Activated T-helper 2 cell treated with anti-CD3 and anti-CD28 coated beads, Interferon-gamma antibody, Interleukin-2, Interleukin-4, amounts not matched to agents 10 μg/mL and 5 μg/mL and 100 μg/mL, durations not matched to agents 14 hours and 24 hours and 36 hours (primary cell): ENCODE data around the gene TMEM69. TPM values are rescaled to one million over a fixed set of nuclear protein-coding genes. Genes with fewer than 3 reads are reported as not detected.

Experiments used
- DNase-seq: peaks from one replicate; pipeline ENCODE4 v3.0.0; 2021; ENCODE audit warnings: low spot score
- H3K27ac Mint-ChIP-seq: one replicate; pipeline ENCODE4 v1.8.0; 2021; ENCODE audit warnings: mixed read lengths
- H3K27me3 Mint-ChIP-seq: one replicate; pipeline ENCODE4 v1.8.0; 2021; ENCODE audit warnings: low read depth, mixed read lengths
- H3K36me3 Mint-ChIP-seq: one replicate; pipeline ENCODE4 v1.8.0; 2021; ENCODE audit warnings: low read depth, mixed read lengths
- H3K4me1 Mint-ChIP-seq: one replicate; pipeline ENCODE4 v1.8.0; 2021; ENCODE audit warnings: low read depth, mixed read lengths
- H3K4me3 Mint-ChIP-seq: one replicate; pipeline ENCODE4 v1.8.0; 2021; ENCODE audit warnings: low read depth, mild to moderate bottlenecking, moderate library complexity, mixed read lengths
- H3K9me3 Mint-ChIP-seq: one replicate; pipeline ENCODE4 v1.8.0; 2021; ENCODE audit warnings: mixed read lengths
- intact Hi-C: fragments of 100-400 bp; cut with micrococcal nuclease; formaldehyde crosslinking; loops from one replicate; pipeline ENCODE4 v1.15.1; 2023
- total RNA-seq: library from RNA; stranded (reverse); gene quantifications from 2 replicates; pipeline ENCODE4 v1.2.3, GENCODE V29; 2022

The TMEM69 gene, protein sequence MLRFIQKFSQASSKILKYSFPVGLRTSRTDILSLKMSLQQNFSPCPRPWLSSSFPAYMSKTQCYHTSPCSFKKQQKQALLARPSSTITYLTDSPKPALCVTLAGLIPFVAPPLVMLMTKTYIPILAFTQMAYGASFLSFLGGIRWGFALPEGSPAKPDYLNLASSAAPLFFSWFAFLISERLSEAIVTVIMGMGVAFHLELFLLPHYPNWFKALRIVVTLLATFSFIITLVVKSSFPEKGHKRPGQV
- 26.8 and 28.9 TPM in 2 replicates for total RNA-seq

DNA sequence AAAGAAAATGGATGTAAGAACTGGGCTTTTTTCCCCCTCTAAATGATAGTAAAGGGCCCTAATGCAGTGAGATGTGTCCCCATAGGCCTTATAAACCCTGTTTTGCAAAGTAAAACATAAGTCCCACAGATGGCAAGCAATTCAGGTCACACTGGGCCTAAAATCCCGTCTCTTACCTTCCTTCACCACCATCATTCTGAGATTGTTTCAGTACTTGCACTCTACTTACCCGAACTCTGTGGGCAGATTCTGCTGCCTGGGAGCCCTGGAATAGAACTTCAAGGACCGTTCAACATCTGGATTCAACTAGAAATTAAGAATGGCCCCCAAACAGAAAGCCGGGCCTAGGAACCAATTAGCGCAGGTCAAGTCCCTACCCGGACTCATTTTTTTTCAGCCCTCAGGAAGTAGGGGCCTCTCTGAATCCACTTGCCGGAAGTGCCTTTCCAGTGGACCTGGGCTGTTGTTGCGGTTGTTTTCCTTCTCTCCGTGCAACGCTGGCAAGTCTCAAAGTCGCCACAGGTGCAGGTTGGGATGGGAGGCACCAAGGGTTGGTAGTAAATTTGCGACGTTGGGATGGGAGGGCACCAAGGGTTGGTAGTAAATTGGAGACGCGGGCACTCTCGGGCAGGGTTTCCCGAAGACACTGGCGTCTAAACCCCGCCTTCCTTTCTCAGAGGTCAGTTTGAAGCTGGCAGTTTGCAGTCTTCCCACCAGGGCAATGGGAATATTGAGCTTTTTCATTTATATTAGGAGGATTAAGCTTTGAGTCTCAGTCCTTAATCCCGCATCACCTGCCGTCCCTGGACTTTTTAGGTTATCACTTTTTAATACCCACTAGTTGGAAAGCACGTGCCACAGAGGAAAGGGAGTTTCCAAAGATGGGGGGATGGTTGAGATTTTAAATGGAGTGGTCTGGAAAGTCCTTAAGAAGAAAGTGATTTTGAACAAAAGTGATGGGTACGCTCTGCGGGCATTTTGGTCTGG lies at the start of gene TMEM69:
Gene TMEM69 (plus strand): TSS at position 428 of the 987 bp plus-strand sequence. CDS start 2,888 bp downstream, outside the sequence.
- H3K4me3 Mint-ChIP-seq = peak within 1 kb of the TSS; percentile 98

DNA sequence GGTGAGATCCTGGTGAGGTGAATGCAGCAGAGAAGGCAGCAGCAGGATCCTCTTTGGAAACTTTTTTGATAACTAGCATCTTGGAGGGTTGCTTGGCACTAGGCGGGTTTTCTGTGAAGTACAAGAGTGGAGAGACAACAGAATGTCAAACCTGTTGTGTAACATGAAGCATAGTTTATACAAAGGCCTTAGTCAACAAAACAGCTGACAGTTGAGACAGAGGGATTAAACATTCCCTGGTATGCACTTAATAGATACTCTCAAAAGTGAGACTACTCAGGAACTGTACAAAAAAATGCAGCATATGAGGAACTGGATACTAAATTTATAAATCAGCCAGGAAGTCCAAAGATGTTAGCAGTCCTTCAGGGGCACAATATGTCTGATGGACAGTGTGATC lies 47.7 kb upstream of the TMEM69 start:
- peak overlapping the region; percentile 25 for H3K27ac Mint-ChIP-seq

More for the DNA sequence above, at the start of gene TMEM69:
- intact Hi-C loops = loop anchor here (1.0 to 10.0 kb wide), 7 partner anchors 33 to 883 kb away; partner anchors contain the start of genes BTBD19, DYNLT4, HECTD3 and IPP
- peaks cover 21% of the 10 kb centered on the region for H3K4me1 Mint-ChIP-seq
- peak within 1 kb of the TSS; percentile 100 for H3K27ac Mint-ChIP-seq
- H3K9me3 Mint-ChIP-seq = no peaks in the 10 kb centered on the region
- DNase-seq = peak; percentile 80
- H3K27me3 Mint-ChIP-seq = no peaks in the 10 kb centered on the region
- H3K36me3 Mint-ChIP-seq = peaks cover 37% of the 10 kb centered on the region

DNA sequence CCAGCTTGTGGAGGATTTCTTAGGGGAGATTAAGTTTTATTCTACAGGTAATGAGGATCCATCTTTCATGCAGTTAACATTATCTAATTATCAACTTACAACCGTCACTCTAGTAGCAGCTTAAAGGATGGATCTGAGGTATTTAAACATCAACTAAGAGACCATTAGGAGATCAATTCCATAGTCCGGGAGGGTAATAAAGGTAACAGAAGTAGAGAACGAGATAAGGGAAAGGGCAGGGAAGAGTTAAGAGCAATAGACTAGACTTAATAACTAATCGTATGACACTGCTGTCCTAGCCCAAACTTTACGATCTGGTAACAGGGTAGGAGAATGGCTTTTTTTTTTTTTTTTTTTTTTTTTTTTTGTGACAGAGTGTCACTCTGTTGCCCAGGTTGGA lies 44.7 kb upstream of the TMEM69 start:
- intact Hi-C loops = no loop called here
- peaks cover 42% of the 10 kb centered on the region for H3K36me3 Mint-ChIP-seq
- no peaks in the 10 kb centered on the region for H3K27me3 Mint-ChIP-seq
- no peak for DNase-seq
- peaks cover 2% of the 10 kb centered on the region for H3K4me1 Mint-ChIP-seq
- H3K4me3 Mint-ChIP-seq = no peak overlapping the region
- H3K9me3 Mint-ChIP-seq = no peaks in the 10 kb centered on the region
- no peak overlapping the region for H3K27ac Mint-ChIP-seq

More for the DNA sequence above, 47.7 kb upstream of the TMEM69 start:
- intact Hi-C loops = no loop called here
- Mint-ChIP-seq H3K36me3 (peaks cover 27% of the 10 kb centered on the region), H3K4me1 (peaks cover 2% of the 10 kb centered on the region), H3K4me3 (no peak overlapping the region), H3K27me3 (no peaks in the 10 kb centered on the region), H3K9me3 (no peaks in the 10 kb centered on the region)
- DNase-seq = no peak

DNA sequence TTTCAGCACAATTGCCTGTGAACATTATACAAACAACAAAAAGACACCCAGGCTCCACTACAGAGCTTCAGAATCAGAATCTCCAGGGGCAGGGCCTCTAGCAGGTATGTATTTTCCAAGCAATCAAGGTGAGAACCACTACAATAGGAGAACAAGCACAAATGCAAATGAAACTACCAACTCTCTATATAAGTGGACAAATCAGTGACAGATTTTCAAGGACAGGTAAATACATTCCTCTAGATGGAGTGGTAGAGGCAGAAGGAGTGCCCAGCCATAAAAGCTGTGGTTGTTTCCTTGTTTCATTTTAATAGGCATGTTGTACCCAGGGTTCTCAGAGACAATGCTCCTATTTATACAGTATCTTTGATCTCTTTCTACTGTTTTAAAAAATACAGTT lies 44.0 kb upstream of the TMEM69 start:
- Mint-ChIP-seq H3K27ac (no peak overlapping the region), H3K4me1 (peaks cover 2% of the 10 kb centered on the region), H3K4me3 (no peak overlapping the region), H3K9me3 (no peaks in the 10 kb centered on the region), H3K27me3 (no peaks in the 10 kb centered on the region), H3K36me3 (peaks cover 44% of the 10 kb centered on the region)
- intact Hi-C loops = no loop called here
- no peak for DNase-seq

DNA sequence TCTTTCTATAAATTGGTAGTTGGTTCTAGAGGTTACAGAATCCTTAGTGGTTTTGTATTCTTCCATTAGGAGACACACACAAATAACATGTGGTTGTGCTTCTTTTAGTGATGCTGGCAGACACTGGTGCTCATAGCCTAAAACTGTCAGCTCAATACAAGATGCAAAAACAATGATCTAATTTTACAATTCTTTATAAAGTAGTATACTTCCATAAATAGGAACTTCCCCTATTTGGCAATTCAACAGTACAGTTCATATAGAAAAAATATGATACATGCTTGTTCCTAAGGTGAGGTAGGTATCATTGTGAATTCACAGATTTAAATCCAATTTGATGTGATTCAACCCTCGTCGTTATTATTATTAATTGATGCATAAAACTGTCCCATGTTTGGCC lies 43.3 kb upstream of the TMEM69 start:
- Mint-ChIP-seq H3K4me1 (peaks cover 2% of the 10 kb centered on the region), H3K27ac (no peak overlapping the region), H3K27me3 (no peaks in the 10 kb centered on the region), H3K9me3 (no peaks in the 10 kb centered on the region), H3K36me3 (peaks cover 45% of the 10 kb centered on the region), H3K4me3 (no peak overlapping the region)
- DNase-seq = no peak
- intact Hi-C loops = no loop called here

DNA sequence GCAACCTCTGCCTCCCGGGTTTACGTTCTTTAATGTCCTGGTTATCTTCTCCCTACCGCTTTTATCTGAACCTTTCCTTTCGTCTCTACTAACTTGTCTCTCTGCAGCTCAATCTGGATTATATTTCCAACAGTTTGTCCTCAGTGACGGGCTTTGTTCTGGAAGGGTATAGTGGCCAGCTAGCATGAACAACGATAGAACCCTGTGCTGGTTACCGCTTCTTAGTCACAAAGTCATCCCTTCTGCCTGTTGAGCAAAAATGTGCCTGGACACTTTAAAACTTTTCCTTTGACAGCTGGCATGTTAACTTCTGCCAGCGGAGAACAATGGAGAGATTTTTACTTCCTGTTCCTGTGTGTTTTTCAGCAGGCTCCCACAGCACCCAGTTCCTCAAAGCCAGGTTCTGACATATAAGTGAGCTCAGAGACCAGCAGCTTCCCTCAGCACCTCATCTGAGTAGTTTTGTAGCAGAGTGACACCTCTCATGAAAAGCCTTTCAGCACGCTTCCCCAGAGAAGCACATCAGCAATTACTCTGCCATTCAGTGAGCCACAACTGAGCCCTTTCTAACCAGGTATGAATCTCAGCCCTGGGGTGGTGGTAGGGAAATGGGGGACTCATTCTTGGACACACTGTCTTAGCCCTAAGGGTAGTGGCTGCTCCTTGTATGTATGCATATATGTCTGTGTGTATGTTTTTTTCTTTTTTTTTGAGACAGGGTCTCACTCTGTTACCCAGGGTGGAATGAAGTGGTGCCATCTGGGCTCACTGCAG lies 40.5 kb upstream of the TMEM69 start:
- H3K4me1 Mint-ChIP-seq = peaks cover 2% of the 10 kb centered on the region
- H3K4me3 Mint-ChIP-seq = no peak overlapping the region
- no peak overlapping the region for H3K27ac Mint-ChIP-seq
- no peak for DNase-seq
- no peaks in the 10 kb centered on the region for H3K27me3 Mint-ChIP-seq
- intact Hi-C loops = no loop called here
- H3K36me3 Mint-ChIP-seq = peaks cover 51% of the 10 kb centered on the region
- no peaks in the 10 kb centered on the region for H3K9me3 Mint-ChIP-seq

DNA sequence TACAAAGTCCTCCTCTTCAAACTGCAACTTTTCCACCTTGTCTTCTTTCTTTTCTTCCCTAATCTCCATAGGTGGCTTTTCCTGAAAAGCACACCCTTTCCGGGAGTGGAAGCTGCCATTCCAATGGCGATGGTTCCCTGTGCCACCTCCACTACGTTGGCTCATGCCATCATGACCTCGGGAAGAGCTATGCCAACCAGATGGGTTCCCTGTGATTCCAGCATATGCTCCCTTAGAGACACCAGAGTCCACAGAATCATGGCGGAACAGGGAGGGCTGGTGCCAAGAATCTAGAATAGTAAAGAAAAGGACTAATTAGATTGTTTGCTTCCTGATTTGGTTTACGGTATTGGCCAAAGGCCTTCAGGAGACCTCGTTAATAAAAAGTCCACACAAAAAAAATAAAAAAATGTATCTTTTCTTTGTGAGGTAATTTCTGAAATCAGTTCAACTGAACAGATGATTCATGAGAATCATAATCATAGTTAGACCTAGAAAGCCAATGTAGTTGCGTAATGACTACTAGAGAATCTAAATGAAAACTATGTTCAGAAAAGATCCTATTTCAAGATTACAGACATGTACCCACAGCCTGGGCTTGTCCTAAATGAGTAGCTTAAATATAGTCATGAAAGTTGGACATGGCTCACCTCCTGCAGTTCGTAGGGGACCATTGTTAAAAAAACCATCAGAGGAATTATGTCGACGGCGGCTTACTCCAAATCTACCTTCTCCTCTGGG lies 33.3 kb upstream of the TMEM69 start:
- intact Hi-C loops = loop anchor here (2.0 kb wide), 1 partner anchor 32 kb away; the partner anchor contains the start of gene GPBP1L1
- no peak for DNase-seq
- no peak overlapping the region for H3K4me3 Mint-ChIP-seq
- H3K27ac Mint-ChIP-seq = peak overlapping the region; percentile 46
- no peaks in the 10 kb centered on the region for H3K27me3 Mint-ChIP-seq
- peaks cover 86% of the 10 kb centered on the region for H3K36me3 Mint-ChIP-seq
- no peaks in the 10 kb centered on the region for H3K9me3 Mint-ChIP-seq
- peaks cover 14% of the 10 kb centered on the region for H3K4me1 Mint-ChIP-seq

DNA sequence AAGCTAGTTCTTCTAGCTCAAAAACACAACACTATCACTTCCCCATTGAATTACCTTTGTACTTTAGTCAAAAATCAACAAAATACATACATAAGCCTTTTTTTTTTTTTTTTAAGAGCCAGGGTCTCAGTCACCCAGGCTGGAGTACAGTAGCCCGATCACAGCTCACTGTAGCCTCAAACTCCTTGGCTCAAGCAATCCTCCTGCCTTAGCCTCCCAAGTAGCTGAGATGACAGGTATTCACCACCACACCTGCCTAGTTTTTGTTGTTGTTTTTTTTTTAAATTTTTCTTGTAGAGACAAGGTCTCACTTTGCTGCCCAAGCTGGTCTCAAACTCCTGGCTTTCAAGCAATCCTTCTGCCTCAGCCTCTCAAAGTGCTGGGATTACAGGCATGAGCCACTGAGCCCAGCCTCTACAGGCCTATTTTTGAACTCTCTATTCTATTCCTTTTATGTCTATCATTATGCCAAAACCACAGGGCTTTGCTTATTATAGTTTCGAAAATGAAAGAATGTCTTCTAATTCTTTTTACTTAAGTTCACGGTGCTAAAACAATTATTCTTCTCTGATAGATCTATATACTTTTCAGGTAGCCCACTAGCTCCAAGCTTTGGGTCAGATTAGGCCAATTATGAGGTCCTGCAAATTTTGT lies 31.3 kb upstream of the TMEM69 start:
- peaks cover 80% of the 10 kb centered on the region for H3K36me3 Mint-ChIP-seq
- peaks cover 14% of the 10 kb centered on the region for H3K4me1 Mint-ChIP-seq
- DNase-seq = no peak
- H3K27ac Mint-ChIP-seq = no peak overlapping the region
- H3K4me3 Mint-ChIP-seq = no peak overlapping the region
- no peaks in the 10 kb centered on the region for H3K9me3 Mint-ChIP-seq
- intact Hi-C loops = no loop called here
- no peaks in the 10 kb centered on the region for H3K27me3 Mint-ChIP-seq

DNA sequence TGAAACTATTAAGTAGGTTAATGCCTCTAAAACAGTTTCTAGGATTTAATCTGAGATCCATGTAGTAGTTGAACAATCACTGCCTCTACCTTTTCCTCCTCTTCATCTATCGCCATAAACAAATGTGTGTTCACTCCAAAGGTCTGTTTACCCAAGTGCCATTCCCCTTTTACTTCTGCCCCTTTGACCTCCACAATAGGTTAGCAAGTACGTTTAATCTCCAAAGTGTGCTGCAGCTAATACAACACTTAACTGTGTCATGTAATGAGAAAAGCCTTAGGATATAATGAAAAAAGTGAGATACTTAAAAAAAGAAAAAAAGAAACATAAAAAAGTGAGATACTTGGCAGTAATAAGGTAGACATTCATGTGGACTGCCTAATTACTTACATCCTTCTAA lies 29.8 kb upstream of the TMEM69 start:
- no peak for DNase-seq
- Mint-ChIP-seq H3K36me3 (peaks cover 71% of the 10 kb centered on the region), H3K27me3 (no peaks in the 10 kb centered on the region), H3K4me1 (peaks cover 16% of the 10 kb centered on the region), H3K27ac (no peak overlapping the region), H3K9me3 (no peaks in the 10 kb centered on the region), H3K4me3 (no peak overlapping the region)
- intact Hi-C loops = no loop called here

DNA sequence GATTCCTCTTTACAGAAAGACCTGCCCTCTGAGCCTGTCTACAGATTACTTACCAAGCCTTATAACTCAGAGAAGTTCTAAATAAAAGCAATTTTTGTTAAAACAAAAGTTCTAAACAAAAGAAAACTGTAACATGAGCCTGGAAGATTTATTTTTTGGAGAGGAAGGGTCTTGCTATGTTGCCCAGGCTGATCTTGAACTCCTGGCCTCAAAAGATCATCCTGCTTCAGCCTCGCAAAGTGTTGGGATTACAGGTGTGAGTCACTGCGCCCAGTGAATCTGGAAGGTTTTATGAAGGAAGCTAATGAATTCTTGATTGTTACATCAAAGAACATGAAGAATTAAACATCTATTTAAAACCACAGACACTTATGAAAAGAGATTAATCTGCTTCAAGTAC lies 28.8 kb upstream of the TMEM69 start:
- Mint-ChIP-seq H3K4me3 (no peak overlapping the region), H3K27ac (no peak overlapping the region), H3K9me3 (no peaks in the 10 kb centered on the region), H3K27me3 (no peaks in the 10 kb centered on the region), H3K4me1 (peaks cover 19% of the 10 kb centered on the region), H3K36me3 (peaks cover 74% of the 10 kb centered on the region)
- no peak for DNase-seq
- intact Hi-C loops = no loop called here

DNA sequence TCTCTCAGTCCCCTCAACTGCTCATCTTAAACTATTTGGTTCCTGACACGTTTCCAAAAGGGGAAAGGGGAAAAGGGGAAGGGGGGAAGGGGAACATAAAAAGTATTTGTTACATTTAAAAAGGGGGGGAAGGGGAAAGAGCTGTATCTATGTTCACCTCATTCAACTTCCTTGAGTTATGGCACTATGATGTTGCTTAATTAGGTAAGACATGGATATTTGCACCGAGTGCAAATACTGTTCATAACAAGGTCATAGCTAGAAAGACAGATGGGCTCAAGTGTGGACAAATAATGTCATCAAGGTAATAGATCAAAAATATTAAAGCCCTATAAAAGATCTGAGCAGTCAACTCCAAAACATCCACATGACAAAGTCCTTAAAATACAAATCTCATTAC lies 27.6 kb upstream of the TMEM69 start:
- H3K27ac Mint-ChIP-seq = no peak overlapping the region
- DNase-seq = no peak

More for the DNA sequence above, 27.6 kb upstream of the TMEM69 start:
- no peaks in the 10 kb centered on the region for H3K27me3 Mint-ChIP-seq
- H3K9me3 Mint-ChIP-seq = no peaks in the 10 kb centered on the region
- H3K4me1 Mint-ChIP-seq = peaks cover 14% of the 10 kb centered on the region
- intact Hi-C loops = no loop called here
- H3K4me3 Mint-ChIP-seq = no peak overlapping the region
- peaks cover 67% of the 10 kb centered on the region for H3K36me3 Mint-ChIP-seq
